ENCODE results near the gene SPN.
"Not testable (repeated sequence)": the region's sequence is repeated elsewhere in the genome, so short reads cannot be mapped to it uniquely, and the experiment has no call there.

Gene SPN, protein sequence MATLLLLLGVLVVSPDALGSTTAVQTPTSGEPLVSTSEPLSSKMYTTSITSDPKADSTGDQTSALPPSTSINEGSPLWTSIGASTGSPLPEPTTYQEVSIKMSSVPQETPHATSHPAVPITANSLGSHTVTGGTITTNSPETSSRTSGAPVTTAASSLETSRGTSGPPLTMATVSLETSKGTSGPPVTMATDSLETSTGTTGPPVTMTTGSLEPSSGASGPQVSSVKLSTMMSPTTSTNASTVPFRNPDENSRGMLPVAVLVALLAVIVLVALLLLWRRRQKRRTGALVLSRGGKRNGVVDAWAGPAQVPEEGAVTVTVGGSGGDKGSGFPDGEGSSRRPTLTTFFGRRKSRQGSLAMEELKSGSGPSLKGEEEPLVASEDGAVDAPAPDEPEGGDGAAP

DNA sequence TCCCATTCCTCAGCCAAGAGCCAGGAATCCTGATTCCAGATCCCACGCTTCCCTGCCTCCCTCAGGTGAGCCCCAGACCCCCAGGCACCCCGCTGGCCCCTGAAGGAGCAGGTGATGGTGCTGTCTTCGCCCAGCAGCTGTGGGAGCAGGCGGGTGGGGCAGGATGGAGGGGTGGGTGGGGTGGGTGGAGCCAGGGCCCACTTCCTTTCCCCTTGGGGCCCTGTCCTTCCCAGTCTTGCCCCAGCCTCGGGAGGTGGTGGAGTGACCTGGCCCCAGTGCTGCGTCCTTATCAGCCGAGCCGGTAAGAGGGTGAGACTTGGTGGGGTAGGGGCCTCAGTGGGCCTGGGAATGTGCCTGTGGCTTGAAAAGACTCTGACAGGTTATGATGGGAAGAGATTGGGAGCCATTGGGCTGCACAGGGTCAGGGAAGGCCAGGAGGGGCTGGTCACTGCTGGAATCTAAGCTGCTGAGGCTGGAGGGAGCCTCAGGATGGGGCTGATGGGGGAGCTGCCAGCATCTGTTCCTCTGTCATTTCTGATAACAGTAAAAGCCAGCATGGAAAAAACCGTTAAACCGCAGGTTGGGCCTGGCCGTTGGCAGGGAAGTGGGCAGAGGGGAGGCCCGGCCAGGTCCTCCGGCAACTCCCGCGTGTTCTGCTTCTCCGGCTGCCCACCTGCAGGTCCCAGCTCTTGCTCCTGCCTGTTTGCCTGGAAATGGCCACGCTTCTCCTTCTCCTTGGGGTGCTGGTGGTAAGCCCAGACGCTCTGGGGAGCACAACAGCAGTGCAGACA lies at the start of gene SPN:
TSS of gene SPN (plus strand) at position 232 of the 791 bp plus-strand sequence. CDS start at position 714, 482 bp downstream.
- no peak for DNase-seq (ENCODE audit: low read depth, low spot score)

DNA sequence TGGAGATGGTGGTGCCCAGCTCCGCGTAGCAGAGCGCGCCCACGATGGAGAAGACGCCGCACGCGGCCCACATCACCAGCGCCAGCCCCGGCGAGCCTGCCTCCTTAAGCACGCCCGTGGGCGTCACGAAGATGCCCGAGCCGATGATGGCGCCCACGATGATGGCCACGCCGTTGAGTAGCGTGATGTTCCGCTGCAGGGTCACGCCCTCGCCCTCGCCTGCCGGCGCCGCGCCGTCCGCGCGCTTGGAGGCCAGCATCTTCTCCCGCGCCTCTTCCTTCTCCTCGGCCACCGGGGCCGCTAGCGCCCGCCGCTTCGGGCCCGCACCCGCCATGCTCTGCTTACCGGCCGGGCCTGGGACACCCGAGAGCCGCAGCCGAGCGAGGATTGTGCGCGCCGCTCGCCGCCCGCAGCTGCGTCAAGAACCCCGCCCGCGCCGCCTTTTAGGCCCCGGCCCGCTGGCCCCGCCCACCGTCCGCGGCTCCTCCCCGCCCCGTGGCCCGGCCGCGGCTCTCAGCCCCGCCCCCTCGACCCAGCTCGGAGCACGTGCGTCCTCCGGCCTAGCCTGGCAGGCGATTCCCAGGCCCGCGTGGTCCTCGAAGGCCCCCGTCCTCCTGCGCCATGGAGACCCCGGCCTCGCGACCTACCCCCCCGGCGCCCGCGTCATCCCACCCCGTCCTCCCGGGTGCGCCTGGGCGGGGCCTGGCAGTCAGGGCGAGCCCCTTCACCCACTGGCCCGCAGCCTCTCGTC lies 49.6 kb upstream of the SPN start:
- DNase-seq (ENCODE audit: low read depth, low spot score): peak; percentile 81

DNA sequence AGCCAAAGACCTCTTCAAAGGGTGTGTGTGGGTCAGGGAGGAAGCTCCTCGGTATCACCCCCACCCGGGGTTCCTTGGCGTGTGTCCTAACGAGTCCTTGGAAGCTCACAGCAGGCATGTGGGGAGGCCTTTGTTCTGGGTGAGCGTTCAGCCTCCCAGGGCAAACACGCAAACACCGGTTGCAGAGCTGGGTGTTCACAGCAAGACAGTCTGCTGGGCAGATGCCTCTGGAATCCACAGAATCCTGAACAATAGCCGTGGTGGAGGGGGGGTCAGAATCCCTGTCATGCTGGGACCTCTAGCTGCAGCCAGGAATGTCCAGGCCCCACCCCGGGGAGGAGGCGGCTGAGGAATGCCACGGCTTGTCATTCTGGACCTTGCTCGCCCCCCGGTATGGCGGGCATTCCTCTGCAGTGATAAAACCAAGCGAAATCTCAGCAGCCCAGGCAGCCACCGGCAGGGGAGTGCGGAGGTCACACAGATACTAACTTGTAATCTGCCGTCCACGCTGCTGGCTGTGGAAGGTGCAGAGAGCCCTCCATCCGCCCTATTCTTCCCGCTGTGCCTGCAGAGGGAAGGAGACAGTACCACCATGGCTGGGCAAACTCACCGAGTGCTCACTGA lies 48.2 kb upstream of the SPN start:
- DNase-seq (ENCODE audit: low read depth, low spot score): not testable (repeated sequence)

DNA sequence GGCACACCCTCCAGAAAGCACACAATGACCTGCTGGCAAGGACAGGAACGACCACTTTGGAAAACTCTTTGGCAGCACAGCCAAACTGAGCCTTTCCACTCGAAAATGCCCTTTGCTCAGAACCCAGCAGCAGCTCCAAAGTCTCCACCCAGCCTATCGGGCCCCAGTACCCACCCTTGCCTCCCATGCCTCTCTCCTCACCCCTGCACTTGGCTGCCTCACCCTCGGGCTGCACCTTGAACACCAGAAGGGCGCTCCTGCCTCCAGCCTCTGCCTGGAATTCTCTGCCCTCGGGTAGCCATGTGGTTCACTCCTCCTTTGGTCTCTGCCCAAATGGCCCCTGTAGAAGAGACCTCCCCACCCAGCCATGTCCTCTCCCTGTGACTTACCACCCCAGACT lies 46.9 kb upstream of the SPN start:
- DNase-seq (ENCODE audit: low read depth, low spot score): not testable (repeated sequence)

DNA sequence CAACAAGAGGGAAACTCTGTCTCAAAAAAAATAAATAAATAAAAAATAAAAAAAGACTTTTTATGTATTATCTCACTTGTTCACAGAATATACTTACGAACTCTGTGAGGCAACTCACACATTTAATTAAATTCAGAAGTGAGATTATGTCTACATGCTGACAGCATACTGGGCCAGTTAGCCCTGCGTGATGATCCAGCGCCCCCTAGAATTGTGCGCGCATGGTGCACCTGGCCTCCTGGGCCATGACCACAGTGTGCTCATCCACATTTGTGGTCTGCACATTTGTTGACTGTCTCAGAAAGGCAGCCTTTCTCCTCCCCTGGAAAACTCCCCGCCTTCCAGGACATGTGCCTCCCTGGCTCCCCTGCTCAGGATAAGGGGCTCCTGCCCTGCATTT lies 42.5 kb upstream of the SPN start:
- not testable (repeated sequence) for DNase-seq (ENCODE audit: low read depth, low spot score)

DNA sequence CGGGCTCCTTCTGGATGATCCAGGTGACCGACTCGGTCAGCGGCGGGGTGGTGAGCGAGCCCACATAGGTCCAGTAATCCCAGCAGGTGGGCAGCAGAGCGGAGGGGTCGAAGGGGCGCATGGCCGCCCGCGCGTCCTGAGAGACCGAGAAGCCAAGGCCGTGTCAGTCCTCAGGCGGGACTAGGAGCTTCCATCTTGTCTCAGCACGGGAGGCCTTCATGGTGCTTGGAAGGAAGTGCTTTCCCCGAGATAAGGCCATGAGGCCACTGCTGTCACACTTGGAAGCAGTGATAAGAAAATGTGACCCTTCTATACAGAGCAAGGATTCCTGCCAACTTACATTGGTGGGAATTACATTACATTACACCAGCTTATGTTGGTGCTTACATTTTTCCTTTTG lies 40.3 kb upstream of the SPN start:
- not testable (repeated sequence) for DNase-seq (ENCODE audit: low read depth, low spot score)

DNA sequence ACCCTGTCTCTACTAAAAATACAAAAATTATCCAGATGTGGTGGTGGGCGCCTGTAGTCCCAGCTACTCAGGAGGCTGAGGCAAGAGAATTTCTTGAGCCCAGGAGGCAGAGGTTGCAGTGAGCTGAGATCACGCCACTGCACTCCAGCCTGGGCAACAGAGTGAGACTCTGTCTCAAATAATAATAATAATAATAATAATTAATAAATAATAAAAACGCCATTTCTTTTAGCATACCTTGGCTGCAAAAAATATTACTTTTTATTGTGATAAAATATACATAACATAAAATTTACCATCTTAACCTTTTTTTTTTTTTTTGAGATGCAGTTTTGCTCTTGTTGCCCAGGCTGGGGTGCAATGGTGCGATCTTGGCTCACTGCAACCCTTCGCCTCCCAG lies 39.8 kb upstream of the SPN start:
- DNase-seq (ENCODE audit: low read depth, low spot score): not testable (repeated sequence)

DNA sequence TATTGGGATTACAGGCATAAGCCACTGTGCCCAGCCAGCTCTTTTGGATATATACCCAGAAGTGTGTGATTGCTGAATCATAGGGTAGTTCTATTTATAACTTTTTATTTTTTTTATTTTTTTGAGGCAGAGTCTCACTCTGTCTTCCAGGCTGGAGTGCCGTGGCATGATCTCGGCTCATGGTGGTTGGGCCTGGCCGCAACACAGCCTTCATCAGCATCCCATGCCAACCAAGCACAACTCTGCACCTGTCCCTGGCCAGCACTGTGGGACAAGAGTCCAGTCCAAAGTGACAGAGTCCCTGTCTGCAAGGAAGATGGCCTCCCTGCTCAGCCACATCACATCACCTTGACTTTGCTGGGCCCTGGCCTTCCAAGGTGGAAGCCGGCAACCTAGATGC lies 37.9 kb upstream of the SPN start:
- DNase-seq (ENCODE audit: low read depth, low spot score): not testable (repeated sequence)

DNA sequence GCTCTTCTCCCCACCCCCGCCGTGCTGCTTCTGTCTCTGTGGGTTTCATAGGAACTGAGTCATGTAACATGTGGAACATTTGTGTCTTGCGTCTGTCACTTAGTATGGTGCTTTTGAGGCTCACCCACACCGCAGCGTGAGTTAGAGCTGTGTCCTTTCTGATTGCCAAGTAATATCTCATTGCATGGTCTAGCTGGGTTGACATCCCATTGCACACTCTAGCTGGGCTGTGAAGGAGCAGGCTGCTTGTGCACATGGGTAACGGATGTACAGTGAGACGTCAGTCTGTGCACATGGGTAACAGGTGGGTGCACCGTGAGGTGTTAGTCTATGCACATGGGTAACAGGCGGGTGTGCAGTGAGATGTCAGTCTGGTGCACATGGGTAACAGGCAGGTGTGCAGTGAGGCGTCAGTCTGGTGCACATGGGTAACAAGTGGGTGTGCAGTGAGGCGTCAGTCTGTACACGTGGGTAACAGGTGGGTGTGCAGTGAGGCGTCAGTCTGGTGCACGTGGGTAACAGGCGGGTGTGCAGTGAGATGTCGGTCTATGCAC lies 36.2 kb upstream of the SPN start:
- peak; percentile 18 for DNase-seq (ENCODE audit: low read depth, low spot score)

DNA sequence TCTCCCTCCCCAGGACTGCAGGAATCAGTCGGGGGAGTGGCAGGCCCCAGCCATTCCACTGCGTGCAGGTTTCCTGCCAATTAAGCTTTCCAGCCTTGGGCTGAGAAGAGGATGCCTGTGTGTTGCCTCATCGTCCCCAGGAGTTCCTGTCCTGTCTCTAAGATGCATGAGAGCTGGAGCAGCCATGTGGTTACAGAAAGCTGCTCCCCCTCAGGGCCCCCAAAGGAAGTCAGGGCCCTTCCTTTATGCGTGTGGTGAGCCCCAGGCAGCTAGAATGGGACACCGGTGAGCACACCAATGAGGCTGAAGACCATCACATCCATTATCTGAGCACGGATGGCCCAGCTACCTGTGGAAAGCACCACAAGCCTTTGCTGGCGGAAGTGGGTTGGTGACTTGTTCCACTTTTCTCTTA lies 35.4 kb upstream of the SPN start:
- DNase-seq (ENCODE audit: low read depth, low spot score): not testable (repeated sequence)

DNA sequence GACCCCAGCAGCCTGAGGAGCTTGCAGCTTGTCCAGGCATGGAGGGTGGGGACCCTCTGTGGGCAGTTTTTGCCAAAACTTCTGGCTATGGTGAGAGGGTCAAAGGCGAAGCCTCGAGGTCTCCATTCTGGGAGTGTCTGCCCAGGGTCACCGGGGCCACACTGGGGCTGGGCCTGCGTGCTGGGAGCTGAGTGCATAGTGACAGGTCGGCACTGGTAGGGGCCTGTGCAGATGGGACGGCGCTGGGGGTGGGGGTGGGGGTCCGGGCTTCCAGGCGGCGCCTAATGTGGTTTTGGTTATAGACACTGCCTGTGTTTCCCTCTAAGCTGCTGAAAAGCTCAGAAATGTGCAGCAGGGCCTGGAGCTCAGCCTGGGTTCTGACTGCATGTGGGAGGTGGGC lies 34.3 kb upstream of the SPN start:
- not testable (repeated sequence) for DNase-seq (ENCODE audit: low read depth, low spot score)

DNA sequence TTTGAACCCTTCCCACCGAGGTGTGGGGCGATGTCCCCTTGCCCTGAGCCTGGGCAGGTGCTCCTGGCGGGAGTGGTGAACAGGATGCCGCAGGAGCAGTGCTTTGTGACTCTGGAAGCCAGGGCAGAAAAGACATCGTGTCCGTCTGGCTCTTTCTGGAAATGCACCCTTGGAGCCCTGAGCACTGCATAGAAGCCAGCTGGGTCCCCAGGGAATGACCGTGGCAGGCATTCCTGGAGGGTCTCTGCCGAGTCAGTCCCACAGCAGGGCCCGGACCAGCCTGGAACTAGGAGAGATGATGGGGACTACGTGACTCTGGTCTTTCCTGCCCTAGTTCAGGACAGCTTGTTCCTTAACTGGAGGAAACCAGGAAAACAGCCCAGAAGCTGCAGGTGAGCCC lies 33.7 kb upstream of the SPN start:
- DNase-seq (ENCODE audit: low read depth, low spot score): not testable (repeated sequence)

DNA sequence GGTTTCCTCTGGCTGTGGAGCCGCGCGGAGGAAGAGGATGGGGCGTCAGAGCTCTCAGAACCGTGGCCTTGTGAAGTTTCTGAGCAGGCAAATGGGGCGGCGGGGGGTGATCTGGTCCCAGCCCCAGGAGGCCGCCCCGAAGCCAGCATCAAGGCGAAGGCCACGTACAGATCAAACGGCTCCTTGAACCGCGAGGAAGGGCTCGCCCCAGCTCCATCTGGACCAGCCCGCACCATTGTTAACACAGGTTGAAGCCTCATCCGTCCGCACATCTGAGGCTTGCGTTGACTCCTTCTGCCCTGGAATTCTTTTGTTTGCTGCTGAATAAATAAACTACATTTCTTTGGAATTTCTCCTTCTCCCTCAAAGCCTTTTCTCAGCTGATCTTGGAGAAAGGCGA lies 31.4 kb upstream of the SPN start:
- not testable (repeated sequence) for DNase-seq (ENCODE audit: low read depth, low spot score)

DNA sequence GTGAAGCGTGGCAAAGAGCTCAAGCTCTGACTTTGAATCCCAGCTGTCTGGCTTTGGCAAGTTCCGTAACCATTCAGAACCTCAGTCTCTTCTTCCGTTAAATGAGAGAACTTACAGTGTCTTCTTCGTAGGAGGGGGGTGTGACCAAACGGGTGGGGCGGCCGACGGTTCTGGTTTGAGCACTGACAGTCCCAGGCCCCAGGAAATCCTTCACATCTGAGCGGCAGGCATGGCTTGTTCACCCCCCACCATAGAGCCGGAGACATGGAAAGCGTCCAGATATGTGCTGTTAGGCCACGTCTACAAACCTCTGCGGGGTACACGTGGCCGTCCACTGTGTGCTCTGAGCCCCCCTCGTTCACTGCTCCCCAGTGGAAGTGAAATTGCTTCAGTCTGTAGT lies 27.1 kb upstream of the SPN start:
- DNase-seq (ENCODE audit: low read depth, low spot score): not testable (repeated sequence)

DNA sequence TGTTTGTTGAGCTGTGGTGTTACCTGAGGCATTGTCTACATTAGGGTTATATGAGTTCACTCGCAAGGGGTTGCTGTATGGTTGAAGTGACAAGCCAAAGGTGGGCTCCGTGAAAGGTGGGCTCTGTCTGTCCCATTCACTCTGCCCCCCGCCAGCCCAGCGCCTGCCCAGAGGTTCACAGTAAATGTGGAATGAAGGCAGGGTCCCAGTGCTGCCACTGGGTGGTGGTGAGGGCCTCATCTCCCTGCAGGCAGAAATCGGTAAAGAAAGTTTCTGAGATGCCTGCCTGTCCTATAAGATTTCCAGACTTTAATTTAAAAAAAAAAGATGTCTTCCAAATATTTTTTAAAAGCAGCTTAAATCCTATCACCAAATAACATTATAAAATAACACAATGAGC lies 26.7 kb upstream of the SPN start:
- not testable (repeated sequence) for DNase-seq (ENCODE audit: low read depth, low spot score)

DNA sequence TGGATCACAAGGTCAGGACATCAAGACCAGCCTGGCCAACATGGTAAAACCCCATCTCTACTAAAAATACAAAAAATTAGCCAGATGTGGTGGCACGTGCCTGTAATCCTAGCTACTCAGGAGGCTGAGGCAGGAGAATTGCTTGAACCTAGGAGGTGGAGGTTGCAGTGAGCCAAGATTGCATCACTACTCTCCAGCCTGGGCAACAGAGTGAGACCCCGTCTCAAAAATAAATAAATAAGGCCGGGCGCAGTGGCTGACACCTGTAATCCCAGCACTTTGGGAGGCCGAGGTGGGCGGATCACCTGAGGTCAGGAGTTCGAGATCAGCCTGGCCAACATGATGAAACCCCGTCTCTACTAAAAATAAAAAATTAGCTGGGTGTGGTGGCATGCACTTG lies 24.3 kb upstream of the SPN start:
- not testable (repeated sequence) for DNase-seq (ENCODE audit: low read depth, low spot score)

DNA sequence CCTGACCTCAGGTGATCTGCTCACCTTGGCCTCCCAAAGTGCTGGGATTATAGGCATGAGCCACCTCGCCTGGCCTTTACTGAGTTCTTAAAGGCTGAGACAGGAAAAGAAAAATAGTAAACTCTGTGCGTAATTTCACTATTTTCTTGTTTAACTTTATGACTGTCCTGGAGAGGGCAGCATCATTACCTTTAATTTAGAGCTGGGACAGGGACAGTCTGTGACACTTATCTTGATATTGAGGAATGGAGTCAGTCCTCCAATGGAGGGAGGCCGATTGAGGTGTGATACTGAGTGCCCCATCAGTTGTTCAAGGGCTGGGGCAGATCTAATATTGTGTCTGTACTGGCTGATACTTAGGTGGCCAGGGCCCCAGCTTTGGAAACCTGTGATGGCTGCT lies 21.5 kb upstream of the SPN start:
- no peak for DNase-seq (ENCODE audit: low read depth, low spot score)

DNA sequence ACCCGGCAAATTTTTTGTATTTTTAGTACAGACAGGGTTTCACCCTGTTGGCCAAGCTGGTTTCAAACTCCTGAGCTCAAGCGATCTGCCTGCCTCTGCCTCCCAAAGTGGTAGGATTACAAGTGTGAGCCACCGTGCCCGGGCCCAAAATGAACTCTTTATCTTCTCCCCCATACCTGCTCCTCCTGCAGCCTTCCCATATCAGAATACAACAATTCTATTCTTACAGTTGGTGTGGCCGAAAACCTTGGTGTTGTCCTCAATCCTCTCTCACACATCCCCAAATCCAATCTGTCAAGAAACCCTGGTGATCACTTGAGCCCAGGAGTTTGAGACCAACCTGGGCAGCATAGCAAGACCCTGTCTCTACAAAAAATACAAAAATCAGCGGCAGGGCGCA lies 19.5 kb upstream of the SPN start:
- no peak for DNase-seq (ENCODE audit: low read depth, low spot score)

DNA sequence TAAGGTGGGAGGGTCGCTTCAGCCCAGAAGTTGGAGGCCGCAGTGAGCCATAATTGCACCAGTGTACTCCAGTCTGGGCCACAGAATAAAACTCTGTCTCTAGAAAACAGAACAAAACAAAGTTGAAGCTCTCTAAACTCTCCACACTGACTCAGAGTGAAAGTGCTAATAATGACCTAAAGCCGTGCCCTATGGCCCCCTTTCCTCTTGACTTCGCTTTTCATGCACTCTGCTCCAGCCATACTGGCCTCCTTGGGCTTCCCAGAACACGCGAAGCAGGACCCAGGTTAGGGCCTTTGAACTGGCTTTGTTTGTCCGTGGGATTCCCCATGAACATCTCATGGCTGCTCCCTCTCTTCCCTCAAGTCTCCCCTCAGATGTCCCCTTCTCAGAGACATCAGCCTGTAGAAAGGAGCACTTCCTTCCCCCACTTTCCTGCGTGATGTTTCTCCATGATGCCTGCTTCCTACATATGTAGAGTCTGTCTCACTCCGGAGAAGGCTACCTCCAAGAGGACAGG lies 18.6 kb upstream of the SPN start:
- DNase-seq (ENCODE audit: low read depth, low spot score): no peak

DNA sequence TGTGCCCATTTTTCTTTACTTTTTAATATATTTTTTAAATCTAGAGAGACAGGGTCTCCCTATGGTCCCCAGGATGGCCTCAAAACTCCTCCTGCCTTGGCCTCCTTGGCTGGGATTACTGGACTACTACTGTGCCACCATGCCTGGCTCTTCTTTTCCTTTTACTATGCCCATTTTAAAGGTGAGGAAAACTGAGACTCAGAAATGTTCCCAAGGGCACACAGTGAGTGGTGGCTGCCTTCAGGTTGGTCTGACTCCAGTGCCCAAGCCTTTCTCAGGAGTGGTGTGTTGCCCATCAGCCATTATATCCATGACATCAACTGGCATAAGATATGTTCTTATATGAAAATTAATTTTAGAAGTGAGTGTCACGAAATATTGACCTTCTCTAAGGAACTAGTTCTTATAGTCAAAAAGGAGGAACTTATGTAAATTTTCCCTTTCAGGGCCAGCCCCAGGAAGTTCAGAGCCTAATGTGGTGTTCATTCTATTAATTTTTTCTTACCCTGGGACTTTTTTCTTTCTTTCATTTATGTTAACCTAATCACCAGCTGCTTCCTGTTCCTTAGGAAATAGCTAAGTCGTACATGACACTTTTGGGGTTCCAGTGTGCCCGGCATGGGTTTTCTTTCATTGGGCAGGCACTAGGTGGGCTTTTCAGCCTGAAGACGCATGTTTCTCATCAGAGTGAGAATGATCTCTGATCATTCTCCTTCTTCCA lies 17.9 kb upstream of the SPN start:
- DNase-seq (ENCODE audit: low read depth, low spot score): no peak
